Measurements from ENCODE around the gene BSG.
"Not testable (repeated sequence)": the region's sequence is repeated elsewhere in the genome, so short reads cannot be mapped to it uniquely, and the experiment has no call there.

Gene BSG

GRCh38 chr19:607301-608154 lies 35.1 kb downstream of the BSG start:
- no peak for DNase-seq

DNA sequence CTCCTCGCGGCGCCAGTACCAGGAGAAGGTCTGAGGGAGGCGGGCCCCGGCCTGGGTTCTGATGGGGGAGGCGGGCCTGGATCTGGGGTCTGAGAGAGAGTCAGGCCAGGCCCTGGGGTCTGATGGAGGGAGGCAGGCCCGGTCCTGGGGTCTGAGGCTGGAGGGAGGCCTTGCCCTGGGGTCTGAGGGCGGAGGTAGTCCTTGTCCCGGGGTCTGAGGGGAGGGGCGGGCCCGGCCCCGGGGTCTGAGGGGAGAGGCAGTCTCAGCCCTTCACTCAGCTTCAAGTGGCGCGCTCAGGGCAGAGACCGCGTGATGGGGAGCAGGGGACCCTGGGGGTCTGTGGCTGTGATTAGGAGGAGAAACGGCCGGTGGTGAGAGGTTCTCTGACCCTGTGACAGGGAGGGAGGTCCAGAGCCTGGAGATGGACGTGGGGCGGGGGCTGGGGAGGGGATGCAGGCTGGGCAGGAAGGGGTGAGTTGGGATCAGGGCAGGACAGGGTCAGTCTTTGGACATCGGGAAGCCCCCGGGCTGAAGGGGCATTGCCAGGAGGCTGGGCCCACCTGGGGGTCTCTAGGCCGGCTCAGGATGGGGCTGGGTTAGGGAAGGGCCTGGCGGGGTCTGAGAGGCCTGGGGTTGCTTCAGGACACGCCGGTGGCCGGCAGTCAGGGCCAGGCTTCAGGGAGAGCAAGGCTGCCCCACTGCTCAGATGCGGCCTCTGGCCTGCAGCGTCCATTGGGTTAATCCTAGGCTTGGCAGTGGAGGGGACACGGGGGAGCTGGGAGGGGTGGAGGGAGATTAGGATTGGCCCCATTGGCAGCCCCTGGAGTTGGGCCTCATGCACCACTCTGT lies 36.0 kb downstream of the BSG start:
- no peak for DNase-seq

DNA sequence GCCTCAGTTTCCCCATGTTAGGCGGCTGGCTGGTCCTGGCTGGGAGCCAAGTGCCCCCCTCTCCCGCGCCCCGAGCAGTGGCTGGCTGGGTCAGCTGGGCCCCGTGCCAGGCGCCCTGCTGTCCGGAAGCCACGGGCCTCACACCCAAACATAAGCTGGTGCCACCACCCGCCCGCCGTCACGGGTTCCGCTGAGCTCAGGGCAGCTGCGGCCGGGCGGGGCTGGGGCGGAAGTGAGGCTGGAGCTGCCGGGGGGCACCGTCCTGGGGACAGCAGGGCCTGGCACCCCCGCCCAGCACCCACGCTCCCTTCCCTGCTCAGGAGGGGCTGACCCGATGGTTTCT lies 36.6 kb downstream of the BSG start:
- DNase-seq: no peak

- DNase-seq: no peak
Measured at GRCh38 chr19:610071-610800, 37.8 kb downstream of the BSG start.

GRCh38 chr19:610801-611480 lies 38.5 kb downstream of the BSG start:
- DNase-seq: no peak

DNA sequence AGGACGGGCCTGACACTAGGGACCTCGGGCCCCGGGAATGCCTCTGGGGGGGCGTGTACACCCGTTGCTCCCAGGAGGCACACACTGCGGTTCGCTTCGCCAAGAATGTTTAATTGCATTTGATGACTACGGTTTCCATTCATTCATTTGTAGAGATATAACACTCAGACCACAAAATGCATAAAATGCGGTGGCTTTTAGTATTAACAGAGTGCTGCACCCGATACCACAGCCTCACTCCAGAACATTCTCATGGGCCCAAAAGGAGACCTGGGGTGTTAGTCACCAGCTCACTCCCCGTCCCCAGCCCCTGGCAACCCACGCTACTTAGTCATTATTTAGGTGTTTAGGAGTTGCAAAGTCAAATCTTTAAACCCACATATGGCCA lies 39.1 kb downstream of the BSG start:
- no peak for DNase-seq

GRCh38 chr19:612941-613340 lies 40.5 kb downstream of the BSG start:
- DNase-seq: no peak

GRCh38 chr19:613732-614567 lies 41.6 kb downstream of the BSG start:
- no peak for DNase-seq

GRCh38 chr19:615619-616018 lies 43.2 kb downstream of the BSG start:
- no peak for DNase-seq

- DNase-seq: no peak
Measured at GRCh38 chr19:616062-616700, 43.8 kb downstream of the BSG start.

- no peak for DNase-seq
Measured at GRCh38 chr19:616747-617526, 44.5 kb downstream of the BSG start.

DNA sequence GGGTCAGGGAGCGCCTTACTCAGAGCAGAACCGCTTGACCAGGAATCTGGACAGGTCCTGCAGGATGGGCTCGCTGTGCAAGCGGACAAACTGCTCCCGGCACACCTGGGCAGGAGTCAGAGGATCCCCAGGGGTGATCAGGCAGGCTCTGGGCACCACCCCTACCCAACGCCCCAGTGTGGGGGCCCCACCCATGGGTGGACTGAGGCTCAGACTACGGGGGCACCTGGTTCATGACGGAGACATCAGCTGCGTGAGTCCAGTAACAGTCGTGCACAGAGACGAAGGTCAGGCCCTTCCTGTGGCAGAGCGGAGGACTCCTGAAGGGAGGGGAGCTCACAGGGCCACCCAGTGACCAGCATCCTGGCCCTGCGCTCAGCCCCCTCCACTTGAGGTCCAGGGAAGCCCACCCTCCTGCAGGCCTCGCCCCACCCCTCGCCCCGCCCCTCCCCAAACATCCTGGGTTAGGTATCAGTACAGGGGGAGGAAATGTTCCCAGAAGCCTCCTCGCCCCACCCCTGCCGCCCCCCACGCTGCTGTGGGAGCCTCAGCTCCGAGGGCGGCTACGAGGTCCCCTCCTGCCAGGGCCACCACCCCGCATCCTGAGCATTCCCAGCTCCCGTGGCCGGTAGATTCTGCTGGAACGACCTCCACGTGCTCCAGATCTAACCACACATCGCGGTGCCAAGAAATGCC lies 45.3 kb downstream of the BSG start:
- no peak for DNase-seq

DNA sequence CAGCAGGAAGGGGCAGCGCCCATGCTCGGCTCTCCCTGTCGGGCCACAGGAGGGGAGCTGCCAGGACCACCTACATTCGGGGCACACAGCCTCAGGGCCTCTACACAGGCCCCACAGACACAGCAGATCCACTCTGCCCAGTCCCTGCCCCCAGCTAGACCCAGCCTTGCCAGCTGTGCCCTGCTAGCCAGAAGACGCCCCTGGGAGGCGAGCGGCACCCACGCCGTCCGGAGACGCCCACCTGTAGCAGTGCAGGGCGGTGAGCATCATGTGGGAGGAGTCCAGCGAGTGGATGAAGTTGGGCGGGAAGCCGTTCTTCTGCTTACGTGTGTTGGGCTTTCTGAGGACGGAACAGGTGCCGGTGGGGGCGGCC lies 45.8 kb downstream of the BSG start:
- DNase-seq: no peak

DNA sequence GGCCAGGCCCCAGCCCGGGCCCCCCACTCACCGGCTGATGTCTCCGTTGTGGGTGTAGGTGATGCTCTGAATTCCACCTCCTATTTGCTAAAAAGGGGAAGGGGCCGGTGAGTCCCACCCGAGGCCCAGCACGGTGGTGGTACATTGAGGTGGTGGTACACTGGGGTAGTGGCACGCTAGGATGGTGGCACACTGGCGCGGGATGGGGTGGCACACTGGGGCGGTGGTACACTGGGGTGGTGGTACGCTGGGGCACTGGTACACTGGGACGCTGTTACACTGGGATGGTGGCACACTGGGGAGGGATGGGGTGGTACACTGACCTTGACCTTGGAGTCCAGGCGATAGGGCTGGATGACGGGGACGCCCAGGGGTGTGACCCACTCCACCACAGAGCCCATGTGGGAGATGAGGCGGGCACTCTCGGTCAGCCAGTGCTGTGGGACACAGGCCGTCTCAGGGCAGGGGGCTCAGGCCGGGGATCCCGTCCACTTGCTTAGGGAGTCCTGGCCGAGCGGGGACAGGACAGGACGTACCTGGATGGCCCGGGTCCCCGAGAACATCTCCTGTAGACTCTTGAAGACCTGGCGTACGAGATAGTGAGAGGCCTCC lies 46.4 kb downstream of the BSG start:
- no peak for DNase-seq

- DNase-seq: no peak
Measured at GRCh38 chr19:619286-620002, 47.0 kb downstream of the BSG start.

DNA sequence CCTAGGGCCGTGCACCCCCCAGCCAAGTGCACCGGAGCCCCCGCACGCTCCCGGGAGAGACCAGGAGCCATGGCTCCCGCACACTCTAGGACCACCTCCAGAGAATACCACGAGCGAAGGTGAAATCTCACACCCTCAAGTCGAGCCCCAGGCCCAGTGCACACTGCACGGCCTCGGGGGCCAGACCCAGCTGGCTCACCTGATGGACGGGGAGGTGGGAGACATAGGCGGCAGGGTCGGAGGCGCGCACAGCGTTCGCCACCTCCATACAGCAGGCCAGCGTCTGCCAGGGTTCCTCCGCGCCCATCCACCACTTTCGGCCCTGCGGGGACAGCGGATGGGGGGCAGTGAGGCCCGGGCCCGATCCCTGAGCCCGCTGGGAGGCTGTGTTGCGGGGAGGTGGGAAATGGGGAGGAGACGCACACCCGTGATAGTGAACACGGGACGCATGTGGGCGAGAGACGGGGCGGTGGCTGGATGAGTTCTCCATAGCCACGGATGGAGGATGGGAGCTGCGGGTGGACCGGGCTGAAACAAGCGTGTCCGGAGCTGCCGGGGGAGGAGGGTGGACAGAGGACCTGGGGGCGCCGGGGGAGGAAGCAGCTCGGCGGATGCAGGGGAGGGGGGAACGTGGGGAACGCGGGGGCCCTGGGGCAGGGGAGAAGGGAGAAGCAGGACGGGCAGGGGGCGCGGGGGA lies 47.9 kb downstream of the BSG start:
- no peak for DNase-seq

DNA sequence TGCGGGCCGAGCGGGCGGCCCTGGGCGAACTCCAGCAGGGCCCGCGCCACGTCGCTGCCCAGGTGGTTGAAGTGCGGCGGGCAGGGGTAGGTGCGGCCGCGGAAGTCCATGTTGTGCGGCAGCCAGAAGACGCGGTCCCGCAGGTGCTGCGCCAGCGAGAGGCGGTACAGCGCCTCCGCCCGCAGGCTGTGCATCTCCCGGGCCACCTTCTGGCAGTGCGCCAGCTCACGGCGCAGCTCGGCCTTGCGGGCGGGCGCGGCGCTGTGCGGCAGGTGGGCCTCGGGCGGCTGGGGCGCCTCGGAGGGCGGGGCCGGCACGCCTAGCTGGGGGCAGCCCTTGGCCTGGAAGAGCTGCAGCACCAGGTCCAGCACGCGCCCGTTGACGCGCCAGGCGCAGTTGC lies 48.8 kb downstream of the BSG start:
- not testable (repeated sequence) for DNase-seq

DNA sequence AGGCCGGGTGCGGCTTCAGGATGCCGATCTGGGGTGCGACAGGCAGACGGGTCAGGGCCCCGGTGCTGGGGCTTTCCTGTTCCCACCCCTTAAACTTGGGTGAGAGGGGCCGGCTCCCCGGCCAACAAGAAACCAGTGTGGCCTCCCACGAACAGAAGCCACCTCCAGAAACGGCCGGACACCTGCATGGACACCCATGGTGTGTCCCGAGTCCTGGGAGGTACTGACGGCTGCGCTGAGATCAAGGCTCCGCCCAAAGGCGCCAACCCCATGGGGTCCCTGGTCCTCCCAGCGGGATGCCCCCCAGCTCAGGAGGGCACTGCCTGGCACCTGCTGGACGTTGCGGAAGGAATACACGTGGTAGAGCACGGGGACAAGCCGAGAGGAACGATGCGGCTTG lies 49.4 kb downstream of the BSG start:
- no peak for DNase-seq
